Choroid plexus epithelial cell (primary cell): Measurements from ENCODE around the gene GABRA5.

Experiments used
- DNase-seq: peaks from one replicate; pipeline ENCODE4 v3.0.0-alpha.2; 2010; ENCODE audit warnings: low read depth
- H3K4me3 ChIP-seq: 2 replicates; pipeline ENCODE4 v1.5.1; 2011; ENCODE audit warnings: low read depth, mild to moderate bottlenecking, control low read depth, low read length, moderate library complexity
- TF ChIP-seq, protein P1 (sequence below): conservative IDR thresholded peaks from 2 replicates; pipeline ENCODE4 v1.5.1; 2011; ENCODE audit warnings: low read depth, mild to moderate bottlenecking, control low read depth, inconsistent platforms, low read length, moderate library complexity

Gene GABRA5

DNA sequence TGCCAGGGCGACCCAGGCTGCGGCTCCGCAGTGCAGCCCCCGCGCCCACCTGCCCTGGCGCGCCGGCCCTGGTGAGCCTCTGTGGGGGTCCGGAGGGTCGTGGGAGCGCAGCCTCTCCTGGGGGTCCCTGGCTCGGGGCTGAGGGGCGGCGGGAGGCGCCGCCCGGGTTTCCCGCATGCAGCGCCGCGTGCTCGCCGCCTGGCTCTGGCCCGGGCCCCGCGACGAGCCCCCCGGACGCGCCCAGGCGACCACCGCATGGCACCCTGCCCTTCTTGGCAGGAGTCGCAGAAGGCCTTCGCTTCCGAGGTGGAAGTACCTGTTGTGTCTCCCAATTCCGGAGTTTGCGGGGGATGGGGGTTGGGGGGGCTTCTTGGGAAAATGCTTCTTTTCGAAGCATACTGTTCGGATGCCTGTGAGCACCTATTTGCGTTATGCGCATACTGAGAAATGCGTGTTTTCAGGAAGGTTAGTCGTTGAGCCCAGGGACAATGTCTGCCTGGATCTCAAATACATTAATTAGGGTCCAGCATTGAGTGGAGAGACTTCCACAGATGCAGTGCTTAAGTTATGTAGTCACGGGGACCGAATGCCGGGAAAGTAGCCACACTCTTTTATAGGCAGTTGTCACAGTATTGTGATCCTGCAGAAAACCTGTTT lies 1.3 kb downstream of the GABRA5 start:
- TF ChIP-seq, protein P1, sequence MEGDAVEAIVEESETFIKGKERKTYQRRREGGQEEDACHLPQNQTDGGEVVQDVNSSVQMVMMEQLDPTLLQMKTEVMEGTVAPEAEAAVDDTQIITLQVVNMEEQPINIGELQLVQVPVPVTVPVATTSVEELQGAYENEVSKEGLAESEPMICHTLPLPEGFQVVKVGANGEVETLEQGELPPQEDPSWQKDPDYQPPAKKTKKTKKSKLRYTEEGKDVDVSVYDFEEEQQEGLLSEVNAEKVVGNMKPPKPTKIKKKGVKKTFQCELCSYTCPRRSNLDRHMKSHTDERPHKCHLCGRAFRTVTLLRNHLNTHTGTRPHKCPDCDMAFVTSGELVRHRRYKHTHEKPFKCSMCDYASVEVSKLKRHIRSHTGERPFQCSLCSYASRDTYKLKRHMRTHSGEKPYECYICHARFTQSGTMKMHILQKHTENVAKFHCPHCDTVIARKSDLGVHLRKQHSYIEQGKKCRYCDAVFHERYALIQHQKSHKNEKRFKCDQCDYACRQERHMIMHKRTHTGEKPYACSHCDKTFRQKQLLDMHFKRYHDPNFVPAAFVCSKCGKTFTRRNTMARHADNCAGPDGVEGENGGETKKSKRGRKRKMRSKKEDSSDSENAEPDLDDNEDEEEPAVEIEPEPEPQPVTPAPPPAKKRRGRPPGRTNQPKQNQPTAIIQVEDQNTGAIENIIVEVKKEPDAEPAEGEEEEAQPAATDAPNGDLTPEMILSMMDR, result no peak
- DNase-seq, result no peak
- no peak overlapping the region for H3K4me3 ChIP-seq

DNA sequence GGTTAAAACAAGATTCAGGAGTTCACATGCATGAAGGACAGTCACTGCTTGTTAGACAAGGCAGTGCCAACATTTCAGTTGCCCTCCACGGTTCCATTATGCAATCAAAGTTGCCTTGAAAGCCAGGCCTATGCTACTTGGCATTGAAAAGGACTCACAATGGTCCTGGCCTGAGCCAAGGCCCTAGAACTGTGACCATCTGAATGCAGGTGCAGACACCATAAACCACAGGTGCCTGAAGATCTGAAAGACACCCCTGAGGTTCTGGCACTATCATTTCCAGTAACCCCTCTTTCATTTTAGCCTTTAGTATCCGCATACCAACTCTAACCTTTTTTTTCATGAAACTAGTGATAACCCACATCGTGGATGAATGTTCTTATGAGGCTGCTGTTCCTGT lies 2.8 kb downstream of the GABRA5 start:
- no peak for DNase-seq
- no peak overlapping the region for H3K4me3 ChIP-seq
- TF ChIP-seq, protein P1, result no peak

- TF ChIP-seq, protein P1, result no peak
- DNase-seq, result no peak
- no peak overlapping the region for H3K4me3 ChIP-seq
These were observed 3.5 kb downstream of the GABRA5 start for GRCh38 chr15:26870346-26870745.

DNA sequence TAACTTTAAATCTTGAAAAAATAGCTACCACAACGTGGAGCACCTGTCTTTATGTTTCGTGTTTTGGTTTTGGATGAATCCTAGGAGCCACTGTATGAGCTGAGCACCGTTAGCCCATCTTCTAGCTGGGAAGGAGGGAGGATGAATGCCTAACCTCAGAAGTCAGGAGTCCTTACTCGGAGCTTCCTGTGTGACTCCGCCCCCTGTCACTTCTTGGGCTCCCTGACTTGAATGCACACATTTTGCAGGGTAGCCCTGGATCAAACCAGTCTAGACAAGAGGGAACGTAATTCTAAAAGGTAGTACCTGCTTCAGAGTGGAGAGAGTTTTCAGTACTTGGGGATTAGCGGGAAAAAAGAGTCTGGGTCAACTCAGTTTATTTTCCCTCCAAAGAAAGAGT lies 5.3 kb downstream of the GABRA5 start:
- no peak overlapping the region for H3K4me3 ChIP-seq
- TF ChIP-seq, protein P1, result no peak
- DNase-seq, result no peak

DNA sequence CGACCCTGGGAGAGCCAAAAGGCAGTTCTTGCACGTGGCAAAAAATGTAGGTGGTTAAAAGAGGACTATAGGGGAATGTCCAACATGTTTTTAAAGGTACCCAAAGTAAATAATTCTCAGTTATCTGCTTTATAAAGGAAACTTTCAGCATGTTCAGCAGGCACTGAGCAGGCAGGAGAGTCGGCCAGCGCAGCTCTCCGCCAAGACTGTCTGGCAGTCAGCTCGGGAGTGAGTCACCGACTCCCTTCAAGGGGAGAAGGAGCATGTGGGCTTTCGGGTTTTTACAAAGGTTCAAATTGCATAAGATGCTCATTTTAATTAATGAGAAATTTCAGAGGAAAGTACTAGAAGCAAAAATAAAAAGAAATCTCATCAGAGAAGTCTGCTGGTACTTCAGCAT lies 7.0 kb downstream of the GABRA5 start:
- TF ChIP-seq, protein P1, result no peak
- no peak overlapping the region for H3K4me3 ChIP-seq
- no peak for DNase-seq

GRCh38 chr15:26874774-26875475 lies 8.1 kb downstream of the GABRA5 start:
- no peak overlapping the region for H3K4me3 ChIP-seq
- no peak for DNase-seq
- TF ChIP-seq, protein P1, result no peak

DNA sequence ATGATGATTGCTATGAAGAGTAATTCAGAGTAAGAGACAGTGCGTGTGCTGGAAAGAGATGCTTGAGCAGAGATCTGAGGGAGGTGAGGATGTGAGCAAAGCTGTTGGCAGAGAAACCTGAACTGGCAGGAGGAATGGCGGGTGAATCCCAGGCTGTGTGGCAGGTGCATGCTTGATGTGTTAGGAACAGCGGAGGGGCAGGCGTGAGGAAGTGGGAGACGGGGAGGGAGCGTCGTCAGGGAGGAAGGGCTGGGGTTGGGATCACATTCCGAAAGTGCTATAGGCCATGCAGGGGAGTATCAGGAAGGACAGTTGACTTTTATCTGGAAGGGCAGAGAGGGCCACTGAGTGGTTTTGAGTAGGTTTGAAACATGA lies 8.6 kb downstream of the GABRA5 start:
- H3K4me3 ChIP-seq, result no peak overlapping the region
- TF ChIP-seq, protein P1, result no peak
- DNase-seq, result no peak
